H54 (cell line): Measurements from ENCODE around the gene NMT1.

Source experiments
- DNase-seq: peaks from one replicate; pipeline ENCODE4 v3.0.0; 2011; ENCODE audit warnings: low spot score, mixed read lengths; ENCODE audit not compliant: insufficient read length
- FAIRE-seq: peaks from 3 replicates; lab custom pipeline; 2011; peaks lifted over from hg19 to GRCh38; lab: Jason Lieb, UNC
- POLR2A ChIP-seq: IDR thresholded peaks from 2 replicates; pipeline ENCODE4 v1.6.1; 2011; ENCODE audit warnings: low read depth, mild to moderate bottlenecking, low read length

NMT1 gene

DNA sequence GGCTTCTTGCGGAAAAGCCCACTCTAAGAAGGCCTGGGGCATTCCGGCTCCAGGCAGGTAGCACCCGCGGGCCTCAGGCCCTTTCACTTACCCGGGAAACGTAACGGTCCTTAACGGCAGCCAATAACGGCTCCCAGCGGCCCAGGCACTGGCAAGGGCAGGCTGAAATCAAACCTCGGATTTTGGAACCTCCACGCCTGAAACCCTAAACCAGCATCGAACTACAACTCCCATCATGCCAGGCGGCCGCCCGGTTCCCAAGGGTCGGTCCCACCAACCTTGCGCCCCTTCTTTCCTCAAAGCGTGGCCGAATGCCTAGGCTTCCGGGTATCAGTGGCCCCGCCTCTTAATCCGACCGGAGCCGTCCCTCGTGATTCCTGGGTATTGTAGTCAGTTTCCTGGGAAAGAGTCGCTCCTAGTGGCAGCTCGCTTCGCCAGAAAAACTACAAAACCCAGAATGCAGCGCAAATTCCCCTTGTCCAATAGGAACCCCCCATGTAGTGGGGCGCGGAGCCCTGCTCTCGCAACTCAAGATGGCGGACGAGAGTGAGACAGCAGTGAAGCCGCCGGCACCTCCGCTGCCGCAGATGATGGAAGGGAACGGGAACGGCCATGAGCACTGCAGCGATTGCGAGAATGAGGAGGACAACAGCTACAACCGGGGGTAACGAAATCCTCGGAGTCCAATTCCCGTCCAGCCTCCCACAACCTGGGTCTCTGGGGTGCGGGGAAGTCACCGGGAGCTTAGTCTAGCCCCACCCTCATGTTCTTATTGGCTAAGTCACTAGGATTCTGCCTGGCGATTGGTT is at the start of gene NMT1:
TSS of gene NMT1 (plus strand) at position 521 of the 809 bp plus-strand sequence. CDS start at position 534, 13 bp downstream.
- peak; percentile 91 for FAIRE-seq
- peak; percentile 86 for TF ChIP-seq POLR2A

DNA sequence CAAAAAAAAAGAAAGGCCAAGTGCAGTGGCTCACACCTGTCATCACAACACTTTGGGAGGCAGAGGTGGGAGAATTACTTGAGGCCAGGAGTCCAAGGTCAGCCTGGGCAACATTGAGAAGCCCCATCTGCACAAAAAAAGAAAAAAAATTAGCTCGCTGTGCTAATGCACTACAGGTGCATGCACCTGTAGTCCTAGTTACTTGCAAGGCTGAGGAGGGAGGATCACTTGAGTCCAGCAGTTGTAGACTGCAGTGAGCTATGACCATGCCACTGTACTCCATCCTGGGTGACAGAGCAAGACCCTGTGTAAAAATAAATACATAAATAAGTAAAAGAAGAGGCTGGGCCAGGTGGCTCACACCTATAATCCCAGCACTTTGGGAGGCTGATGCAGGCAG is 49.4 kb upstream of the NMT1 start:
- TF ChIP-seq POLR2A, result no peak
- FAIRE-seq (no peak), DNase-seq (no peak)

More for the DNA sequence above, at the start of gene NMT1:
- peak; percentile 95 for DNase-seq

DNA sequence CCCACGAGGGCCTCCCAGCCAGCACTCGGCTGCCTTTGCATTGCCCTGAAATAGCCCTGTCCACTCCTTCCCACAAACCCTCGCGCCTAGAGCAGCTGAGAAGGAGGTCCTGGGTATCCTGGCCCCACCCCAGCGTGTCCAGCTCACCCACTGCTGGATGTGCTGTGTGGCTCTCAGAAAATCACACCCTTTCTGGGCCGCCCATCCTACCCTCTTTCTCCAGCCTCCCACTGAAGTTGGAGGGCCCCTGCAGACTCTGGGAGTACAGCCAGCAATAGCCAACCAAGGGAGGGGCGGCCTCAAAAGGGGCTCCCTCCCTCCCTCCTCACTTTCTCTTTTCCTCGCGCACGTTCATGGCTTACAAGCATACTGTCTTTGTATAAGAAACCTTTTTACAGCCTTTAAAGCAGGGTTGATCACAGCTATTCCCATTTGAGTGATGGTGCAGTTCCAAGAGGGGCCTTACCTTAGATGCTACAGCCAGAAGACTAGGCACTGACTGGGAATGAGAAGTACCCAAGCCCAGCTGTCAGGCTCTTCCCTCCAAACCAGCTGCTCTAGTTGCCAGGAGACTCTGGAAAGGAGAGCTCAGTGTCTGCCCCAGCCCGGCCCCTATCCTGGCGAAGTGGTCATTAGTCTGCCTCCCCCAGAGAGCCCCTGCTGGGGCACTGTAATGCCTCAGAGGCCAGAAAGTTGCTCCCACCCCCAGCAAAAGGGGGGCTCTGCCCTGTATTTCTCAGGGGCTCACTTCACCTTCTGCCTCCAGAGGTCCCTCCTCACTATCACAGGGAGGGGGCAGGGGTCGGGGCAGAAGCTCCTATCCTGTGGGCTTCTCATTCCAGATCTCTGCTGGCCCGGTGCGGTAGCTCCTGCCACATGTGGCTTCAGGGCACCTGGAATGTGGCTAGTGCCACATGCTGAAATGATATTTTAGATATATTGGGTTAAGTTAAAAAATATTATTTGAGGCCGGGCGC is 47.8 kb upstream of the NMT1 start:
- DNase-seq (no peak), FAIRE-seq (no peak)
- TF ChIP-seq POLR2A, result no peak

DNA sequence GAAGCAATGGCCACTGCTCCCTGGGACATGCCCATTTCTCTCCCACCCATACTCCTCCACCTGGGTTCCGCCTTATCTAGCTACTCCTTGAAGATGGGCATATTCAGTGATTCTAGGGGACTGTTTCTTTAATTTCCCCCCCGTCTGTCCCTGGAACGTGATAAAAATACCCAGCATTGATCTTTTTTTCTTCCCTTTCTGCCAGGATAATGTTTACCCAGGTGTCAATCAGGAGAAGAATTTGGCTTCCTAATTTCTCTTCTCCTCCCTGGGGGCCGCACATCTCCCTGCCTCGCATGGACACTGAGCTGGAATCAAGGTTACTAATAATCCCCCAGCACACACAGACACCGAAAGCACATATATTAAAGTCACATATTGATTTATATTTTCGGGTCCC is 44.9 kb upstream of the NMT1 start:
- TF ChIP-seq POLR2A, result no peak
- DNase-seq (no peak), FAIRE-seq (no peak)

DNA sequence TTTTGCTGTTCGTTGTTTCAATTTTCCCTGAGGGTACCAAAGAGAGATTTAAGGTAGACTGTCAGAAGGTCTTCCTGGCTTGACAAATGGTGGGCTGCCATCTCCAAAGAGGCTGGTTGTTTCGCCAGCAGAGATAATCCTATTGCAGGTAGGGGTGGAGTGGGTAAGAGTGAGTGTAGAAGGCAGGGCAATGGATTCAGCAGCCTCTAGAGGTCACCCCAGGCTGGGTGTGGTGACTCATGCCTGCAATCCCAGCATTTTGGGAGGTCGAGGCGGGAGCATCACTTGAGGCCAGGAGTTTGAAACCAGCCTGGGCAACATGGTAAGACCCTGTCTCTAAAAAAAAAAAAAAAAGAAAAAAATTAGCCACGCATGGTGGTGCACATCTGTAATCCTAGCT is 44.3 kb upstream of the NMT1 start:
- FAIRE-seq (no peak), DNase-seq (no peak)
- TF ChIP-seq POLR2A, result no peak

DNA sequence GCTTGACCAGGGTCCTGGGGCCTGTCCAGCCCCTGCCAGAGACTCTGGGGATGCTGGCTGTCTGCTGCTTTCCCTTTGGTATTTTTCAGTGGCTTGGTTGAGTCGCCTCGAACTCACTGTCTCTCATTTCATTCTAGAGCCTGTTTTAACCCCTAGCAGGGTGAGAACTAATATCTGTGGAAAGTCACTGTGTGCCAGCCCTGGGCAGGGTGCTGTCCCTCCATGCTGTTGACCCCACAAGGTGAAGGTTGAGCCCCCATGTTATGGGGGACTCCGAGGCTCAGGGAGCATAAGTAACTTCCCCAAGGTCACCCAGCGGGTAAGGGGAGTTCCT is 42.6 kb upstream of the NMT1 start:
- no peak for TF ChIP-seq POLR2A
- FAIRE-seq (no peak), DNase-seq (no peak)

DNA sequence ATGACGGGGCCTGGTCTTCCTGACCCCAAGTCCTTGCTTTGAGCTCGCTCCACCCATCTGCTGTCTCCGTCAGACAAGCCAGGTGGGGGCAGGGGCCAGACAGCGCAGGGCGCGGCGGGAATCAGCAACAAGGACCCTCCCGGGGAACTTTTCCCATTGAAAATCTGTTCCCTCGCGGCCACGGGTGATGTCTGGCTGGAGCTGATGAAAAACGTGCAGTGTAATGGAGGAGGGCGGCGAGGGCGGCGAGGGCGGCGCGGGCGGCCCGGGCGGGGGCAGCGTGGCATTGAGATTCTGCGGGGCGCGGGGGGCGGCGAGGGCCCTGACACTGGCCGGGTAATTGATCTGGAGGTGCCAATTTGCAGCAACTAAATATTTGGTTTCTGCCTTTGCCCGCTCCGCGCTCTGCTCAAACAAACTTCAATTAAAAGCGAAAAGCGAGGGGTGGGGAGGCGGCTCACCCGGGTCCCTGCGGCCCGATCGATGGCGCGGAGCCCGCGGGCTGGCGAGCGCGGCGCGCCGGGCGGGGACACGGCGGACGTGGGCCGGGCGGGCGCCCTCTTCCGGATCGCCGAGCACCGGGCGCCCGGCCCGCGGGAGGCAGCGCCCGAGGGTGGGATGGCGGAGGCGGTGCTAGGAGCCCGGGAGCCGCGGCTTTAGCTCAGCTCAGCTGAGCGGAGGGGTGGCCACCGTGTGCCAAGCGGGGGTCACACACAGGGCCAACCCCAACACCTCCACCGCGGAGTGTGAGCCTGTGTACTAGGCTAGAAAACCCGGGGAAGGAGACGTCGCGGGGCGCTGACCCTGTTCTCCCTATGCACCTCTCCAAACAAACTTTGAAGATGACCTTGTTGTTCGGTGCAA is 42.0 kb upstream of the NMT1 start:
- TF ChIP-seq POLR2A, result peak; percentile 15; the same call in 1 of the 2 replicates
- FAIRE-seq (no peak), DNase-seq (peak; percentile 91)

DNA sequence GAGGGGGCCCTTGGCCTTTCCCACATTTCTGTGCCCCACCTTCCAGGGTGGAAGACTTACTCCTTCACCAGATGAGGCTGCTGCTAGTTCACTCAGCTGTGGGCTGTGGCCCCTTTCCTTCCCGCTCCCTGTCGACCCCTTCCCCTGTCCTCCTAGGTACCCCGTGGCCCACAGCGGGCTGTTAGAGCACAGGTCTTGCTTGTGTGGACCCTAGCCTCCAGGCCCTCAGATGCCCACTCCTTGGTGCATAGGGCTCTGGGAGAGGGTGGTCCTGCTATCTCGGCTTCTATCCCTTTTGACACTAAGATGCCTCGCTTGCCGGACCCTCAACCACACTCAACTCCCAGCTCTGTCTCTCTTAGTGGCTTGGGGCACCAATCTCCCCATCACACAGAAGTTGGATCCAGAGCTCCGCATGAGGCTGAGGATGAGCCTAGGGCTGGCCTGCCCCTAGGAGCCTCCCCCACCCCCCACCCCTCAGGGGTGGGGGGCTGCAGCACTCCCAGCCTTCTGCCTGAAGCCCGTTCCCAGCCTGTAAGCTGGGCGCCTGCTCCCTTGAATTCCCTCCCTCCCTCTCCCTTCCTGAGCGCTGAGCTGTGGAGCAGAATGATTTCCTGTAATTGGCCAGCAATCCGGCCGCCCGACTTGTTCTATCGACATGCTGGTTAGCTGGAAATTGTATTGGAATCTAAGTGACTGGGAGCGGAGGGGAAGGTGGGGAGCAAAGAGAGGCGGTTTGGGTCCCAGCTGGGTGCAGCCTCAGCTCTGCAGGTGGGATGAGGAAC is 40.6 kb upstream of the NMT1 start:
- FAIRE-seq (no peak), DNase-seq (no peak)
- no peak for TF ChIP-seq POLR2A

DNA sequence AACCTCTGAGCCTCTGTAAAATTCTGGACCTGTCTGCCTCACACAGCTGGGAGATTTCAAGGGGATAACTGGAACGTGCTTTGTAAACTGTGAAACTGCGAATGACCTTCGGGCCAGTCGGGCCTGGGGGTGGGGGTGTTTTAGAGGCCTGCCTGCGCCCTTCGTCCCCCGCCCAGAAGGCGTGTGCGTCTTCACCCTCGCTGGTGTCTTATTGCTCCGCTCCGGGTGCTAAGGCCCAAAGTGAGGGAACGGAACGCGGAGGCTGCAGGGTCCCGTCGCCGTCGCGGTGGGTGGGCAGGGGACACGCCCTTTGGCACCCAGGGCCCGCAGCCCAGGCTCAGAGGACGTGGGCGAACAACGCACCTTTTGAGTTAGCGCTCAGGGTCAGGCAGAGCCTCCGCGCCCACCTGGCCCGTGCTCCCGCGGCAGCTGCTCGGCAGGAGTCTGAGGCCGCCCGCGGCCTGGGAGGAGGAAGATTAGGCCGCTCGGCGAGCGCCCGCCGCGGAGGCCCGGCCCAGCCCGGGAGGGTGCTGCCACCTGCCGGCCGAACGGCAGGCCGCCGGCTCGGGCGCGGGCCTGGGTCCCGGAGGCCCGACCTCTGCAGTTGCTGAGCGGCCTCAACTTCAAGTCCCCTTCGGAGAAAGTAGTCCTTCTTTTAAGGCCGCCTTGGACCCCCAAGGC is 39.4 kb upstream of the NMT1 start:
- peak; percentile 24; the same call in 1 of the 2 replicates for TF ChIP-seq POLR2A
- no peak for FAIRE-seq
- DNase-seq, result peak; percentile 99

DNA sequence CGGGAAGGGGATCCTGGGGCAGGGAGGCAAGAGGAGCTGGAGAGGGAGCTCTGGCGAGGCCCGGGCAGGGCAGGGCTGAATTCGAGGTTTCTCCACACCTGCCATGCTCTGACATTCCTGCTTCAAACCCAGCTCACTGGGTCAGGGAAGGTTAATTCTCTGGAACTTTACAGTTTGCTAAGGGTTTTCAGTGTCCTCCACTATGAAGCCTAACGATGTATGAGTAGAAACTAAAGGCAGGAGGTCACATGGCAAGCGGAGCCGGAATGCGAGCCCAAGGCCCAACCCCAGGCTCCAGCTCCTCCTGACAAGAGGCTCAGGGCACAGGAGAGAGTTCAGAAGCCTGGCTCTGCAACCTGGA is 38.8 kb upstream of the NMT1 start:
- TF ChIP-seq POLR2A, result no peak
- no peak for DNase-seq
- no peak for FAIRE-seq

DNA sequence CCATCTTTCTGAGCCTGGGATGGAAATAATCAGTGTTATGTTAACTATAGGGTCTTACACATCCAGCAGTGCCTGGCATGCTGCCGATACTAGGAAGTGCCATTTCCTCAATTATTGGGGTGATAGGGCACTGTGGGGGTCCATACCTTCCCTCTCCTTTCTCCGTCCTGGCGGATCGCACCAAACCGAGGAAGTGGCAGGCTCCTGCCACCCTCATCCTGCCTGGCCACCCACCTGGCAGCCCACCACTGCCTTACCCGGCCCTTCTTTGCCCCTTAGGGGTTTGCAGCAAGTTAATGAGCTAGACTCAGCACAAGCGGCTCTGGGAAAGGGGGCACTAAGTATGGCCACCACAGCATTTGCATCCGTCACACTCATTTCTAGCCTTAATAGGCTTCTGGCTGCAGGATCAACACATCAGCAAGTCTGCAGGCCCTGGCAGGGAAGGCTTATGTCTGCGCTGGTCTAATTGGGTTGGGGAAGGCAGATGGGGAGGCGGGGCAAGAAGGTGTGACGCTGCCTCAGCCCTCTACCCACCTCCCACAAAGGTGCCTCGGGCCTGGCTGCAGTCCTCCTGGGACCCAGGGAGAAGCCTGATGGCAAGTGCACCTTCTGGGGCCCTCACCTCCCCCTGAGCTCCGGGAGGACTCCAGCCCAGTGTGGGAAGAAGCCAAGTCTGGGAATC is 38.3 kb upstream of the NMT1 start:
- FAIRE-seq, result no peak
- no peak for TF ChIP-seq POLR2A
- no peak for DNase-seq

DNA sequence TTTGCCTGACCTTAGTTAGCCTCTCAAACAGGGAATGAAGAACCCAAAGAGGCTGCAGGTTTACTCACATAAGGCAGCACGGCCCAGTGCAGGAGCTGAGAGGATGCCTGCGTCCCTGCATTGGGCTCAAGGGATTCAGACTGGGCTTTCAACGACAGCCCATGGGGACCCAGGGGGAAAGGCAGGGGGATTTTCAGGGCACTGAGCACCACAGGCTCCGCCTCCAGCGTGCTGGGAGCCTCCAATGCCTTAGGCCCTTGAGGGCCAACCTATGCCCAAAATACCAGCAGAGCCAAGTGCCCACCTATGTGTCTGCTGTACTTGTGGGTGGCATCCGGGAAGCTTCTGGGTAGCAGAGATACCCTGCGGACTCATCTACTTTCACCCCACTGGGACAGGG is 32.0 kb upstream of the NMT1 start:
- DNase-seq (no peak), FAIRE-seq (no peak)
- no peak for TF ChIP-seq POLR2A
